ENCODE data around the gene EML4. TPM values are rescaled to one million over a fixed set of nuclear protein-coding genes. Genes with fewer than 3 reads are reported as not detected.
A peak's percentile ranks its signal among the peaks of the same experiment; 100 is the strongest.

Gene EML4
- polyA plus RNA-seq, 1 donor (not counting 4 experiments of a cell fraction or from before 2014, with no cell fraction given) = 36.4 TPM

GRCh38 chr2:42359304-42359964 is 190.3 kb downstream of the EML4 start:
- DNase-seq (ENCODE audit: low read depth, low spot score) (no peak), FAIRE-seq (no peak)
- peak overlapping the region; percentile 97 for H3K4me2 ChIP-seq (ENCODE audit: control insufficient read depth, extremely low read depth, insufficient read depth, low read depth, low read length)
- no peak overlapping the region for H2AFZ ChIP-seq (ENCODE audit: control insufficient read depth, low read length)
- peaks cover 1 to 2% of the 10 kb centered on the region in 2 experiments for H3K36me3 ChIP-seq (ENCODE audit: control insufficient read depth in 2 of 2, extremely low read depth in 1 of 2, insufficient read depth in 2 of 2, low read length in 2 of 2)
- no peak for TF ChIP-seq CTCF (optimal IDR thresholded peaks at IDR 0.05 in 1 of 3, IDR thresholded peaks at IDR 0.05 in 1 of 3, conservative IDR thresholded peaks at IDR 0.05 in 1 of 3; ENCODE audit: extremely low read depth in 1 of 3, insufficient read depth in 2 of 3, low read length in 3 of 3)
- no peak for TF ChIP-seq EZH2 (IDR thresholded peaks at IDR 0.05; ENCODE audit: low read length)
- no peaks in the 10 kb centered on the region for H3K9me3 ChIP-seq (ENCODE audit: control insufficient read depth, low read depth, low read length)
- peak overlapping the region; percentile 96 for H3K9ac ChIP-seq (ENCODE audit: control insufficient read depth, extremely low read depth, insufficient read depth, low read length)
- H3K27me3 ChIP-seq (ENCODE audit: control insufficient read depth, extremely low read depth, insufficient read depth, low read length) = no peaks in the 10 kb centered on the region
- H4K20me1 ChIP-seq (ENCODE audit: control insufficient read depth, extremely low read depth, insufficient read depth, low read length) = no peaks in the 10 kb centered on the region
- peak overlapping the region; percentile 84 to 93 (median 84) for H3K4me3 ChIP-seq (ENCODE audit: control insufficient read depth in 2 of 3, extremely low read depth in 1 of 3, insufficient read depth in 2 of 3, low read depth in 1 of 3, low read length in 3 of 3)
- peaks cover 64% of the 10 kb centered on the region for H3K79me2 ChIP-seq (ENCODE audit: control insufficient read depth, insufficient read depth, low read length)
- H3K9me1 ChIP-seq (ENCODE audit: control insufficient read depth, extremely low read depth, insufficient read depth, low read length) = no peaks in the 10 kb centered on the region
- peak overlapping the region; percentile 98 for H3K27ac ChIP-seq (ENCODE audit: control insufficient read depth, insufficient read depth, low read length)
- peaks cover 9% of the 10 kb centered on the region for H3K4me1 ChIP-seq (ENCODE audit: control insufficient read depth, extremely low read depth, insufficient read depth, low read length)
- dilution Hi-C loops (cut with MboI; ENCODE audit: extremely low pct_ligation_motif_present, low sequenced_read_pairs) = no loop called here

- Histone ChIP-seq H3K9ac (ENCODE audit: control insufficient read depth, extremely low read depth, insufficient read depth, low read length) (peak overlapping the region; percentile 96), H3K9me3 (ENCODE audit: control insufficient read depth, low read depth, low read length) (no peaks in the 10 kb centered on the region), H3K36me3 (ENCODE audit: control insufficient read depth in 2 of 2, extremely low read depth in 1 of 2, insufficient read depth in 2 of 2, low read length in 2 of 2) (peaks cover 1 to 2% of the 10 kb centered on the region in 2 experiments), H3K27ac (ENCODE audit: control insufficient read depth, insufficient read depth, low read length) (peak overlapping the region; percentile 98), H3K4me2 (ENCODE audit: control insufficient read depth, extremely low read depth, insufficient read depth, low read depth, low read length) (peak overlapping the region; percentile 97), H3K9me1 (ENCODE audit: control insufficient read depth, extremely low read depth, insufficient read depth, low read length) (no peaks in the 10 kb centered on the region), H4K20me1 (ENCODE audit: control insufficient read depth, extremely low read depth, insufficient read depth, low read length) (no peaks in the 10 kb centered on the region), H3K79me2 (ENCODE audit: control insufficient read depth, insufficient read depth, low read length) (peaks cover 58% of the 10 kb centered on the region), H3K4me3 (ENCODE audit: control insufficient read depth in 2 of 3, extremely low read depth in 1 of 3, insufficient read depth in 2 of 3, low read depth in 1 of 3, low read length in 3 of 3) (peak overlapping the region; percentile 84 to 93 (median 84)), H2AFZ (ENCODE audit: control insufficient read depth, low read length) (no peak overlapping the region), H3K27me3 (ENCODE audit: control insufficient read depth, extremely low read depth, insufficient read depth, low read length) (no peaks in the 10 kb centered on the region), H3K4me1 (ENCODE audit: control insufficient read depth, extremely low read depth, insufficient read depth, low read length) (peaks cover 9% of the 10 kb centered on the region)
- dilution Hi-C loops (cut with MboI; ENCODE audit: extremely low pct_ligation_motif_present, low sequenced_read_pairs) = no loop called here
- no peak for FAIRE-seq
- DNase-seq (ENCODE audit: low read depth, low spot score) = no peak
- no peak for TF ChIP-seq CTCF (optimal IDR thresholded peaks at IDR 0.05 in 1 of 3, IDR thresholded peaks at IDR 0.05 in 1 of 3, conservative IDR thresholded peaks at IDR 0.05 in 1 of 3; ENCODE audit: extremely low read depth in 1 of 3, insufficient read depth in 2 of 3, low read length in 3 of 3)
Measured at GRCh38 chr2:42359965-42360483, 190.9 kb downstream of the EML4 start.

Measured in keratinocyte (primary cell).